Stimulated activated CD8-positive, alpha-beta memory T cell treated with anti-CD3 and anti-CD28 coated beads, Interleukin-7, amount 100 ng/mL, for 24 hours (primary cell): ENCODE data around the gene KIFC3.
"Not testable (repeated sequence)": the region's sequence is repeated elsewhere in the genome, so short reads cannot be mapped to it uniquely, and the experiment has no call there.

Experiments used
- DNase-seq: peaks from one replicate; pipeline ENCODE4 v3.0.0-alpha.2; 2020; ENCODE audit warnings: low read depth

KIFC3 gene

DNA sequence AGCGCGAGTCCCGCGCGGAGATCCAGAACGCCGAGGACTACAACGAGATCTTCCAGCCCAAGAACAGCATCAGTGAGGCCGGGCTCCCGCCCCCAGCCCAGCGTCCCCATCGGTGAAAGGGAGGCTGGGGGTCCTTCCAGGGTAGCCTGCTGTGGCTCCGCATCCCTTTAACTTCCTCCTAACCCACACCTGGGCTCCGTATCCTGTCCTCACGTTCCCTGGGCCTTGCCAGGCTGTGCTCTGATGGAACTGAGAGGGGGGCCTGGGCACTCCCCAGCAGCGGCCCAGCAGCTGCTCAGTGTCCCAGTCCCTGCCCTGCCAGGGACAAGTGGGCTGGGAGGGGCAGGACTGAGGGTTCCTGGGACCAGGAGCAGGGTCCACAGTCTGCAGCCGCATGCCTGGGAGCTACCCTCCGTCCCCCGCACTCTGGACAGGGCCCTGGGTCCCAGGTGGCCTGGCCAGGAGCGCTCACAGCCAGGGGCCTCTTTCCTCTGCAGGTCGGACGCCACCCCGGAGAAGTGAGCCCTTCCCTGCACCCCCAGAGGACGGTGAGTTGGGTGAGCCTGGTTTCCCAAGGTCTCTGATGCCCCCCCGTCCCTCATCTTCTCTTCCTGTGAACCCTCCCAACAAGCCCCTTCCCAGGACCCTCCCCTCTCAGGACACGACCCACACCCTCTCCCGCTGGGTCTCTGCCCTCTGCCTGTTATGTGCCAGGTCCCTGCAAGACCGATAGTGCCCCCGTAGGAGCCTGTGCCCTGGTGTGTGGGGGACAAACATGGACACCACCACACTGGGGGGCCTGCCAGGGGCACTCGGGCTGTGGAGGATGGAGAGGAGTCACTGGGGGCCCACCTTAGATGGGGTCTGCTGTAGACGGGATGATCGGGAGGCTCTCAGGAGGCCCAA, 48.6 kb downstream of the KIFC3 start:
- DNase-seq = no peak

DNA sequence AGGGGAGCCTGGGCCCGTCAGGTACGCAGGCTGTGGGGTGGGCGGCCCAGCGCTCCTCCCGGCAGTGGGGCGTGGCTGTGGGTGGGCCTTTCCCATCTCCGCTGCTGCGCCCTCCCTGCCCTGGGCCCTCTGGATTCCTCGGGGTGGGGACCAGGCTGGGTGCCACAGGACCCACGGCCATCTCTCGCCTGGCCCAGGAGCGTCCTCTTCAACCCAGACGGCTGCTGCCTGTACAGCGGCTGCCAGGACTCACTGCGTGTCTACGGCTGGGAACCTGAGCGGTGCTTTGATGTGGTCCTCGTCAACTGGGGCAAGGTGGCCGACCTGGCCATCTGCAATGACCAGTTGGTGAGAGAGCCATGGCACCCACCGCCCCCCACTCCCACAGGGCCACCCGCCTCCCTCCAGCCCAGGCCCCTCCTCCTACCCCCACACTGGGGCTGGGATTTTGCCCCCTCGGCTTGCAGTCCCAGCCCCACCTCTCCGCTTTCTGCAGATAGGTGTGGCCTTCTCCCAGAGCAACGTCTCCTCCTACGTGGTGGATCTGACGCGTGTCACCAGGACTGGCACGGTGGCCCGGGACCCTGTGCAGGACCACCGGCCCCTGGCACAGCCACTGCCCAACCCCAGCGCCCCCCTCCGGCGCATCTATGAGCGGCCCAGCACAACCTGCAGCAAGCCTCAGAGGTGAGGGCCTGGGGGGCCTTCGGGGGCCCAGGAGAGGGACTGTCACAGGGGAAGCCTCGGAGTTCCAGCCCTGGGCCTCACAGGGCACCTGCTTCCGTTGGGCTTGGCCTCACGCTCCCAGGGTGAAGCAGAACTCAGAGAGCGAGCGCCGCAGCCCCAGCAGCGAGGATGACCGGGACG, 49.5 kb downstream of the KIFC3 start:
- DNase-seq = no peak

DNA sequence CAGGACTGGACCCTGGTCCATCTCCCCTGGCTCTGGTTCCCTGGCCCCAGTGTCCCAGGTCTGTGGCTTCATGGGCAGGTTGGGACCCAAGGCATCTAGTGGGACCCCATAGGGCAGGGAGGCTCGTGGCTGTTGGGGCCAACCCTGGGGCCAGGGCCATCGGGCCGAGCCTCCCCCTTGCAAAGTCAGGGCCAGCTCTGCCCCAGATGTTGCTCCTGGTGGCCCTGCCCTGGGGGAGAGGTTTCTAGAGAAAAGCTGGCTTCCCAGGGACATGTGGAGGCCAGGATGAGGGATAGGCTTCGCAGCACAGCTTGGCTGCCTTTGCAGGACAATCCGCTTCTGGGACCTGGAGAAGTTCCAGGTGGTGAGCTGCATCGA, 50.1 kb downstream of the KIFC3 start:
- no peak for DNase-seq

DNA sequence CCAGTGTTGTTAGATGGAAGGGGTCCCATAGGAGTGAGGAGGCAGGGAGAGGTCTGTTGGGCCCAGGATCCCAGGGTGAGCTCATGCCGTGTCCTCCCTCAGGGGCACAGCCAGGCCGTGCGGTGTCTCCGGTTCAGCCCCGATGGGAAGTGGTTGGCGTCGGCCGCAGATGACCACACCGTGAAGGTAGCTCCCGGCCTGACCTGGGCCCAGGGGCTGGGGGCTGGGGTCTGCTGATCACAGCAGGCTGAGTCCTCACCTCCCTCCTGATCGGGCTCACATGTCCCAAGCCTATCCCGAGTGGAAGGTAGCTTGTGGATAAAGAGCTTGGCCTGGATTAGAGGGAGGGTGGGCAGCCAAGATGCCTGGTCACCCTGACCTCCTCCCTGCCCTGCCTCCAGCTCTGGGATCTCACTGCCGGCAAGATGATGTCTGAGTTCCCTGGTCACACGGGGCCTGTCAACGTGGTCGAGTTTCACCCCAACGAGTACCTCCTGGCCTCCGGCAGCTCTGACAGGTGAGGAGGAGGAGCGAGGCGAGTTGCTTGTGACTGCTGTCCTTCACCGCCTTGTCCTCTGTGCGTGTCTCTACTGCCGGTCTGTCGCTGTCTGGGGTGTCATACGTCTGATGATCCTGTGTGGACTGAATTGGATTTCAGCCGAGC, 50.6 kb downstream of the KIFC3 start:
- no peak for DNase-seq

DNA sequence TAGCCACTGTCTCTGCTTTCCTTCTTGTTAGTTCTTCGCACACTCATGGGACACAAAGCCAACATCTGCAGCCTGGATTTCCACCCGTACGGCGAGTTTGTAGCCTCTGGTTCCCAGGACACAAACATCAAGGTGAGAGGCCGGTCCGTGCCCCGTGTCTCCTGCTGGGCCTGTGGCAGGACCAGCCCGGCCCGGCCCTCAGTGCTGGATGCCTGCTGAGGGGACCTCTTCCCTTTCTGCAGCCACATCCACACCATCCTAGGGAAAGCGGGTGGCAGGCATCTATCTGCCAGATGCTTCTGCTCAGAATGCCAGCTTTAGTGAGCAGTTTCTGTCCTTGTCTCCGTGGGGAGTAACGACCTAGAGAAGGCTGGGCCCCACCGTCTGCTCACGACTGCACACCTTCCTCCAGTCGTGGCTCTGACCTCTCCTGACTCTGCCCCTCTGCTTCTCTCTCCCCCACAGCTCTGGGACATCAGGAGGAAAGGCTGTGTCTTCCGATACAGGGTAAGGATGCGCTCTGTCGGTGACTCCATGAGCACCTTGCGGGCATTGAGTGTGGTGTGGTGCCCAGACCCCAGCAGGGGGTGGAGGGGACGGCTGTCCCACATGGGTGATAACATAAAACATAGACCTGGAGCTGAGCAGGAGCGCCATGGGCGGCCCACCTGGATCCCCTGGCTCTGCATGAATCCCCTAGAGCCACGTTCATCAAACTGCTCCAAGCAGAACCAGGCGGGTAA, 51.3 kb downstream of the KIFC3 start:
- DNase-seq = no peak

DNA sequence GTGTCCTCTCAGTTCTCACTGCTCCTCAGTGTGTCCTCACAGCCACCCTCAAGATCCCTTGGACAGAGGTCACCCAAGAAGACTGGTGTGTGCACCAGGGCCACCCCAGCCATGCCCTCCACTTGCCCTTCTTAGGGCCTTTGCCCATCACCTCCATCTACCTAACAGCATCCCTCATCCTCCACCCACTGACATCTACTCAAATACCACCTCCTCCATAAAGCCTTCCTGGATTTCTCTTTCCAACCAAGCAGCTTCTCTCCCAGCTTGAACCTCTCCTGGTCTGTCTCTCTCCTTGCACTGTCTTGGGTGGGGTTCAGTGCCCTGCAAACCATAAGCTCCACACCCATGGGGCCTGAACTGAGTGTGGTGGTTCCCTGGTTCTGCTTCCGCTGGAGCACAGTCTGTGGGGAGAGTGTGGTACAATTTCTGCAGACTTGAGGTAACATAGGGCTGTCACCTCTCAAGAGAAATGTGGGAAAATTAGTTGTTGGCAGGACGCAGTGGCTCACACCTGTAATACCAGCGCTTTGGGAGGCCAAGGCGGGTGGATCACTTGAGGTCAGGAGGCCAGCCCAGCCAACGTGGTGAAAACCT, 52.3 kb downstream of the KIFC3 start:
- DNase-seq = no peak

DNA sequence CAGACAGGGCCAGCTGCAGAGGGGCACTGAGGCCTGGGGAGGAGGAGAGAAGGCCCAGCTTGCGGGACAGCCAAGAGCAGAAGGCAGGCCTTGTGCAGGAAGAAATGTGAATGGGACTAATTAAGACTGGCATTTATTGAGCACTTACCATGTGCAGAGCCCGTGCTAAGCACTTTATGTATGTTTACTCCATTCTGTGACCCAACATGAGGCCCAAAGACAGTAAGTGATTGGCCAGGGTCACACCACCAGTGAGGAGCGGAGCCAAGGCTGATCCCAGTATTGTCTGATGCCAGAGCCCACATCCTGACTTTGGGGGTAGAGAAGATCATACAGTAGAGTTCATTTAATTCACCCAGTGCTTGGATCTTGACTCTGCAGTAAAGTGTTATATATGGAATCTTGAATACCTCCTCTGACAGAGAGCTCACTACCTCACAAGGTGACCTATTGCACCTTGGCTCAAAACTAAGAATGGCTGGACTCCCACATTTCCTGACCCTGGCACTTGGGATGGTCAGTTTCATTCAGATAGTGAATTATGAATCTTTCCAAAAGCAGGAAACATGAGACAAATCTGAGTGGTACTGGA, 53.1 kb downstream of the KIFC3 start:
- no peak for DNase-seq

DNA sequence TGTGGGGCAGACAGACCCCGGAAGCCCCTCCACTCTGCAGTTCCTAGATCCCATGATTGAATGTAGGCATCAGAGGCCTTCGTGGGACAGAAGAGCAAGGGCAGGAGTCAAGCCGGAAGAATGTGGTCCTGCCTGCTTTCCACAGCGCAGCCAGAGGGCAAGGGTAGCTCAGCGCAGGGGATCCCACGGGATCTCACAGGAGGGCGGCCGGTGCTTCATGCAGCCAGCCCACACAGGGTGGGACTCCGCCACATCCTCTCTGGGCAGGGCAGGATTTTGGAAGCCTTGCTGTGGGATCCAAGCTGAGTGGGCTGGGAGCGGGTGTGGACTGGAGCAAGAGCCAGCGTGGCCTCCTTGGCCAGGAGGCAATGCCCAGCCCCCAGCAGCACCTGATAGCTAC, 53.7 kb downstream of the KIFC3 start:
- no peak for DNase-seq

DNA sequence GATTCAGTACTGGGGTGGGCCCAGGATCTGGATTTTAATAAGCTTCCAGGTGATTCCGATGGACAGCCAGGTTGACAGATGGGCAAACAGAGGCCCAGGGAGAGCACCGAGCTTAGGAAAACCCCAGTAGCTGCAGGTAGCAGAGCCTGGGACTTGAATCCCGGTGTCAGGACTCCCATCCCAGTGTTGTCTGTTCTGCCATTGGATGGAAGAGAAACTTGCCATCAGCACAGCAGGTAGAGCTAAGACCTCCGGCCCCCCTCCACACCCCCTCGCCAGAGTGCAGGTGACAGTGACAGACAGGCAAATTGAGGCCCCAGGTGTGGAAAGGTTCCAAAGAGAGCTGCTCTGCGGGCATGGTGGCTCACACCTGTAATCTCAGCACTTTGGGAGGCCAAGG, 54.3 kb downstream of the KIFC3 start:
- DNase-seq = no peak

DNA sequence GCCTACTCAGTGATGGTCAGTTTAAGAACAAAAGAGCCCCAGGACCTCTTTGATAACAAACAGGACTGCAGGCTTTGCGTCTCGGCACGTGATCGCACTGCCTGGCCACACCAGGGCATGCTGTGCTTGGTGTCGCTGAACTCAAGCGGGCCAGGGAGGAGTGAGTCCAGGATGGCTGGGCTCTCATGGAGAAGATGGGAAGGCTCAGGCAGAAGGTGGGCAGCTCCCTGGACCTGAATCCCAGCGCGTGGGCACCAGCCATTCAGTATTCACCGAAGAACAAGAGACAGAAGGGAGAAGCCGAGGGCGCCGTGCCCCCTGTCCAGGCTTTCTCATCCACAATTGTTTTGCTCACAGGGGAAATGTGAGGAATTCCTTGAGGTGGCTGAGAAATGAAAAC, 54.8 kb downstream of the KIFC3 start:
- DNase-seq = no peak

DNA sequence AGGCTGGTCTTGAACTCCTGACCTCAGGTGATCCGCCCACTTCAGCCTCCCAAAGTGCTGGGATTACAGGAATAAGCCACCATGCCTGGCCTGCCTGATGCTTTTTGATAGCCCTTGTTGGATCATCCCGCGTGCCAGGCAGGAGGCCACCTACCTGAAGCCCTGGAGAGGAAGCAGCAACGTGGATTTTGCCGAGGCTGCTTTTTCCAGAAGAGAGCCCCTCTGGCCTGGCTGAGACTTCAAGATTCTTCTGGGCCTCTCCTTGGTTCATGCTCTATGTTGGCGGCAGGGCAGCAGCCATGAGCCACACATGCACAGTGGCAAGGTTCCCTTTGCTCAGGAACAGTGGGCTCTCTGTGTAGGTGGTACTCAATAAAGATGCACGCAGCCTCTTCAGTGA, 55.2 kb downstream of the KIFC3 start:
- no peak for DNase-seq

DNA sequence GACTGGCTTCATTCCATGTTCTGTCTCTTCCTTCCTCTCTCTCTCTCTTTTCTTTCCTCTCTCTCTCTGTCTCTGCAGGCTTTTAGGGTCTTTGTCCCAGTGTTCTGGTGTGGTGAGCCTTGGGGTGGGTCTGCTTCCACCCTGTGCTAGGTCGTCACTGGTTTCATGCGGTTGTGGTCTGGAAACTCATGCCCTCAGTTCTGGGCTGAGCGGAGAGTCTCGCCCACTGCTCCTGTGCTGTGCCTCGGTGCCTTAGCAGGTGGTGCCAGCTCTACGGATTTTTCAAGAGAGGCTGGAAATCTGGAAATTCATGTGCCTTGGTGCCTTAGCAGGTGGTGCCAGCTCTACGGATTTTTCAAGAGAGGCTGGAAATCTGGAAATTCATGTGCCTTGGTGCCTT, 56.0 kb downstream of the KIFC3 start:
- DNase-seq = not testable (repeated sequence)

DNA sequence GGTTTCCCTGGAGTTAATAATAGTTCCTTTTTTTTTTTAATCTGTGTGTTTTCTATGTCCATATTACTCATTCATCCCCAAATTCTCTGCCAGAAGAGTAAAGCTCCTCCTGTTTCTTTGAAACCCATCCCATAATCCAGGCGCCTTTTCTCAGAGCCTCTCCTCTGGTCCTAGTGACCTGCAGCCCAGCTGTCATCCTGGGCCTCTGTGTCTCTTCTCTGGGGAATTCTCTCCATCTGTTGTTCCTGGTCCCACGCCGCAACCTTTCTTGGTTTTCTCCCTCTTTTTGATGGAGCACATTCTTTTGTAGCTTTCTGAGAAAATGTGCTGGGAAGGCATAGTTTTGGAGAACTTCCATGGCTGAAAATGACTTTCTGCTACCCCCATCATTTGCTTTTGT, 56.5 kb downstream of the KIFC3 start:
- DNase-seq = no peak

DNA sequence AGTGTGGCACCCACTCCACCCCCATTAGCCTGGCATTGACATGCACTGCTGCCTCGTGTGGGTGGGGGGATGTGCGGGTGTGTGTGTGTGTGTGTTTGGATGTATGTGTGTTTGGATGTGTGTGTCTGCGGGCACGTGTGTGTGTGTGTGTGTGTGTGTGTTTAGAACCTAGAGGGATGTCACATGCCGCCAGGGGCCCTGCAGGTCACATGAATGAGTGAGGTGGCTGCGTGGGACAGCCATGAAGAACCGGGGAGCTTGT, 57.7 kb downstream of the KIFC3 start:
- no peak for DNase-seq

DNA sequence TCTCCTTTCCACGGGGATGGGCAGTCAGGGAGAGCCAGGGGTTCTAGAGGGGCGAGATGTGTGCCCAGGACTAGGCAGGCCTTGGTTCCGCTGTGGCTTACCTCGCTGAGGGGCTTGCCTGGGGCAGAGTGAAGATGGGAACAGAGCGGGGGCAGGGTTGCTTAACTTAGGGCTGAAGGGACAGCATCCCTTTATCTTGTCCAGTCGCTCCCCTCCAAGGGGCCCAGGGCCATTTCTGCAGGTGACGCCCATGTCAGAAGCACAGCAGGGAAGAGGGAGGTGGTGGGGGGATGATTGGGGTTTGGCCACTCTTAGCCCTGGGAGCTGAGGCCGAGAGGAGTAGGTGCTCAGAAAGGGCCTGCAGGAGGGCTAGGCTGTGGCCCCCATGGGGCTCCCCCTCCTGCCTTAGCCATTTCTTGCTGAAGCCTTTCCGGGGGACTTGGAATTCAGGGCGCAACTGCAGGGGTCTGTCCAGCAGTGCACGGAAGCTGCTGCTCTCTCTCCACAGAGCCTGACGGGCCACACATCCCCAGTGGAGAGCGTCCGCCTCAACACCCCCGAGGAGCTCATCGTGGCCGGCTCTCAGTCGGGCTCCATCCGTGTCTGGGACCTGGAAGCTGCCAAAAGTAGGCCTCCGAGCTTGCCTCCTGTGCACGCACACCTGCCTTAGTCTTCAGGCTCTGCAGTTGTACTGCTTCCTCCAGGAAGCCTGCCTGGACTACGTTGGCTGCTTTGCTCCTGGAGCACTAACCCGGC, 58.2 kb downstream of the KIFC3 start:
- DNase-seq = no peak

DNA sequence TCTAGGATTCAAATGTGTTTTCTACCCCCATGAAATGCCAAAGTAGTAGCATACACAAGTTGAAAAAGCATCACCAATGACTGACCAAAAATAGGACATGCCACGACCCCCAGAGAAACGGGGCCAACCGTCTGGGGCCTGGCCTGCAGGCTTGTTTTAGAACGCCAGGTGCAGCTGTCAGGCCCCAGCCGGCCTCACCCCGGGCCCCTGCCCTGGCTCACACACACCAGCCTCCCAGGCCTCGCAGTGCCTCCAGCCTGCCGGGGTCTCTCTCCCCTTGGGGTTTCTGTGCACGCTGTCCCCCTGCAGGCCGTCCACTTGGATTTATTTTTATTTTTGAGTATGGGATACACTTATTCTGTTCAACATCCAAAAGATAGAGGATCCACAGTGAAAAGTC, 58.8 kb downstream of the KIFC3 start:
- DNase-seq = no peak

DNA sequence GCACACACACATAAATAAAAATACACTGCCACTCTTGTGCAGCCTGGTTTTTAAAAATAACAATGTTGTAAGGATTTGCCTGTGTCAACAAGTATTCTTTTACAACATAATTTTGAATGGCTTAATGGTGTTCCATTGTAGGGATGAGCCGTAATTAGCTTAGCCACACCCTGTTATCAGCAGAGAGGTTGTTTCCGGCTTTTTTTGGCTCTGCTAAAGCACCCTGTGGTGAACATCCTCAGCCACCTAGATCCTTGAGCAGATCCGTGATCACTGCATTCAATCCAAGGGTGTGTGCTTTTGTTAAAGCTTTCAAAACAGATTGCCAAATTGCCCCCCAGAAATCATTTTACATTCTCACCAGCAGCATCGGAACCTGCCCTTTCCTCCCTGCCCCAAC, 59.7 kb downstream of the KIFC3 start:
- DNase-seq = no peak

DNA sequence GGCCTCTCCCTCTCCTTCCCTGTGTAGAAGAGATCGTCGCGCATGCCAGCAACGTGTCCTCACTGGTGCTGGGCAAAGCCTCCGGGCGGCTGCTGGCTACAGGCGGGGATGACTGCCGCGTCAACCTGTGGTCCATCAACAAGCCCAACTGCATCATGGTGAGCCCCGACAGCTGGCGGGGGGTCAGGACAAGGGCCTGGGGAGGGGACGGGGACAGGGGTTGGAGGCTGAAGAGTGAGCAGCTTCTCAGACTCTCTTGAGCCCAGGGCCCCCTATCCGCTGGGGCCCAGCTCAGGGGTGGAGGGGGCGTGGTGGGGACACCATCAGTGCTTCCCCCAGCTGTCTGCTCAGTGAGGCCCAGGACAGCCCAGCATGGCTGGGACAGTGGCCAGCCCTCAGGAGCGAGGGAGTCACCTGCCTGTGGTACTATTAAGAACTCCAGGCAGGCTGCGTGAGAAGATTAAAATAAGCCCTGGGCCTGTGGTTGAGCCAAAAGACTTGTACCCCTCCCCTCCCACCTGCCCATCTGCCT, 60.6 kb downstream of the KIFC3 start:
- DNase-seq = no peak

DNA sequence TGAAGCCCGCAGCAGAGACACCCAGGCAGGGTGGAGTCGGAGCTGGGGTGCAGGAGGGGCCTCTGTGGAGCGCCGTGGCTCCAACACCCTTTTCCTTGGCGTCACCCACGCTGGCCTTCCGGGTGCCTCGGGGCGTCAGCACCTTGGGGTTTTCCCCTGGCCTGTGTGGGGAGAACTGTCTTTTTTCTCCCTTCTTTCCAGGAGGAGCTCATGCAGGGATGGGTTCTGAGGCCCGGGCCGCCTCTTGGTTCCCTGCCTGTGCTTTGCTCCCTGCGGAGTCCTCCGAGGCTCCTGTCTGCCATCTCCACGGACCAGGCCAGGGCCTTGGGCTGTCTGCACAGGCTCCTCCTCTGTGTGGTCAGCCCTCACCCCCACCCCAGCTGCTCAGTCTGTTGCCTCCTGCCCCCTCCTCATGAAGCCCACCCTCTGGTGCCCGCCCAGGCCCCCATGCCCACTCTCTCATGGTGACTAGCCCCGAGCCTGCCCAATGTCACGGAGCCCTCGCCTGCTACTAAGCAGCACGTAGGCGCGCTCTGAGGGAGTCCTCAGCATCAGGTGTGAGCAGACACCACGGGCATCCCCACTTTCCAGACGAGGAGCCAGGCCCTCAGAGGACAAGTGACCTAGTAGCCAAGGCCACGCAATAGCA, 61.7 kb downstream of the KIFC3 start:
- no peak for DNase-seq
